Tongue (tissue), 2 donors: ENCODE data around the gene C5orf34. TPM values are rescaled to one million over a fixed set of nuclear protein-coding genes. Genes with fewer than 3 reads are reported as not detected.
"Not testable (repeated sequence)": the region's sequence is repeated elsewhere in the genome, so short reads cannot be mapped to it uniquely, and the experiment has no call there.

Source experiments
- DNase-seq: peaks from one replicate; pipeline ENCODE4 v3.0.0-alpha.2; 2015
- total RNA-seq: library from RNA; depleted of rRNA; stranded (reverse); fragments of >200 nt; gene quantifications from one replicate; pipeline ENCODE4 v1.2.3, GENCODE V29; 2014

Gene C5orf34, protein sequence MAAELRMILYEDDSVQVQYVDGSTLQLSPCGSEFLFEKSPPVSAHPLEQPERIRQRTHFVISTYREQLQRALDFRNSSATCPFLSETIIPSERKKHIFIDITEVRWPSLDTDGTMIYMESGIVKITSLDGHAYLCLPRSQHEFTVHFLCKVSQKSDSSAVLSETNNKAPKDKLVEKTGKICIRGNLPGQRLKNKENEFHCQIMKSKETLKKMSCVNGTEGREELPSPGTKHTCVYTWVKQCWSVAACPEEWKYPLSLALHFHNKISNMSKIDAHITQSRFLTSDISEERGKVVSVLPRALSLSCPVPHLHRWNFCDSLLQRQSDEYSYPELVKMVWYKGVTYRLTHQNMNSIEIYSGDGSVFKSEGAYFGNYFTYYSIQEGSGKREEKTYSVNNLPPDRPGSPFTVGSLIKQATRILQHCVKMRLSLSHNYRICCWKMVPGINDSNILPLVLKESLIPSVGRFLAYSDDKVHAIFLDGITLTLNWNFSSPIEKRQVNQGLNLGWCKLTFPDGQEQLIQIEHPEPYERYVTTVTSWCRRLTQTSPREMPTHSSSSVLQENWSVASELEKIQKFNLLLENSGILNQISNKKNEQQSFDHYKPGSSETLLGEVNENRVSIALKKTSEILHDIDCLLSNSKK
- total RNA-seq: 4.4 TPM

DNA sequence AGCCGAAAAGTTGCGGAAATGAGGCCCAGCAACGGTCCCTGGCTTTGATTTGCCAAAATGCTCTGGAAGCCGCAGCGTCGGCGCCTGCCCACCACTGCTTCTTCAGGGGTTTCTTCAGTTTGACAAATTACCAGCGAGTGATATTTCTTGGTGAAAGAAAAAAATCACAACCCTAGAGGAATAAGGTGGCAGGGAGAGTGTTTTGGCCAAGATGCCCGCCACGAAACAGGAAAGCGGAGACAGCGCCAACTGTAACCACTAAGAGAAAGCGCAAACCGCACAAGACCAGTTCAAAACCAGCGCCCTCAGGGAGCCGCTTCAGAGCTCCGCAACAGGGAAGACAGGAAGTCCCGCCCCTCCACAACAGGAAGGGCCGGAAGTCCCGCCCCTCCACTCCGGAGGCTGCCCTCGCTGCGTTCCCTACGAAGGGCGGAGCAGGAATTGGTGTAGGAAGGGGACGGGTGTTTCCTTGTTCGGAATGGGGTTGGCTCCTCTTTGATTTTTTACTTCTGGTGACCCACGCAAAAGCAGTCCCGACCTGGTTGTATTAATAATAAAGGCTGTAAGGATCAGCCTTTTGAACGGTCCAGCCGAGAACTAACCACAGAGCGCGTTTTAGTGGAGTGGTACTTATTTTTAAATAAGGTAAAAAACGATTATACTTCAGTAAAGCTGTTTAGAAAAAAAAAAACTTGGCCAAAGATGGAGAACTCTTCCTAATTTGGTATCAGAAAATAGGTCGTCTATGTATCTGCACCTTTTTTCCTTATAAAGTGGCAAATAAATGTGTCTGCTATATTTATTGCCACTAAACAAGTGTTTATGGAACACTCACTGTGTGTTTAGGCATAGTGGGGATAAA lies at the start of gene C5orf34:
C5orf34 (minus strand) TSS at position 333 of the 862 bp plus-strand sequence. CDS start 5,809 bp downstream, outside the sequence.
- peak; percentile 99 for DNase-seq

DNA sequence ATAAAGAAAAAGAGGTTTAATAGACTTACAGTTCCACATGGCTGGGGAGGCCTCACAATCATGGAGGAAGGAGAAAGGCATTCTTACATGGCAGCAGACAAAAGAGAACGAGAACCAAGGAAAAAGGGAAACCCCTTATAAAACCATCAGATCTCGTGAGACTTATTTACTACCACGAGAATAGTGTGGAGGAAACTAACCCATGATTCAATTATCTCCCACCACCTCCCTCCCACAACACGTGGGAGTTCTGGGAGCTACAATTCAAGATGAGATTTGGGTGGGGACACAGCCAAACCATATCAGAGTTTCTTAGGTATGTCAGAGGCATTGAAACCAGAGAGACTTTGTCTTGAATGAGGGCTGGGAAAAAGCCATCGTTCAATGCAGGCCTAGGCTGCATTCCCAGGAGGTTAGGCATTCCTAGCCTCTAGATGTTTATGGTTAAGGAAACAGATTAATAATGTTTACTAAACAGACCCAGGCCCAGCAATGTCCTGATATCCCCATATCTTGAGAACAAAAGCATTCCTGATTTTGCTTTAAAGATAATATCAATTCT lies 49.4 kb upstream of the C5orf34 start:
- no peak for DNase-seq

DNA sequence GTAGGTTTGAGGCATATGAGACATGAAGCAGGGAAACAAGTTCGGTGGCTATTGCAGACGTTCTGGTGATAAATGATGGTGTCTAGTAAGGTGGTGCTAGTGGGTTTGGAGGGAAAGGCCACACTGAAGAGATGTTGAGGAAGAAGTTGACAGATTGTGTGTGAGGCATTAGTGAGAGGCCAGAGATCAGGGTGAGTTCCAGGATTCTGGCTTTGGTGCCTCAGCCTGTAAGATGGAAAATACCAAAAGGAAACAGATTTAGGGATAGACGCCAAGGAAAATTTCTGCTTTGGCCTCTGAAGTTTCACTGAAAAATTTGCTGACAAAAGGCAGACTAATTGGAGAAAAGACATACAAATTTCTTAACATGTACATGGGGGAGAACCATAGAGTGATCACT lies 48.4 kb upstream of the C5orf34 start:
- peak; percentile 41 for DNase-seq

DNA sequence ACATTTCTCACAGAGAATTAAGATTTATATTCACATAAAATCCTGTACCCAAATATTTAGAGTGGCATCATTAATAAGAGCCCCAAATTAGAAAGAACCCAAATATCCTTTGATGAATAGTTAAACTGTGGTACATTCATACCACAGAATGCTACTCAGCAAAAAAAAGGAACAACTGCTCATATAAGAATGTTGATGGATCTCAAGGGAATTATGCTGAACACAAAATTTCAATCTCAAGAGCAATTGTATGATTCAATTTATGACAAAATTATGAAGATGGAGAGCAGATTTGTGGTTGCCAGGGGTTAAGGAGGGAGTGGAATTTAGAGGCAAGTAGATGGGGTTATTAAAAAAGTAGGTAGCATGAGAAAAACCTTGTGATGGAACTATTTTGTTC lies 46.4 kb upstream of the C5orf34 start:
- no peak for DNase-seq

DNA sequence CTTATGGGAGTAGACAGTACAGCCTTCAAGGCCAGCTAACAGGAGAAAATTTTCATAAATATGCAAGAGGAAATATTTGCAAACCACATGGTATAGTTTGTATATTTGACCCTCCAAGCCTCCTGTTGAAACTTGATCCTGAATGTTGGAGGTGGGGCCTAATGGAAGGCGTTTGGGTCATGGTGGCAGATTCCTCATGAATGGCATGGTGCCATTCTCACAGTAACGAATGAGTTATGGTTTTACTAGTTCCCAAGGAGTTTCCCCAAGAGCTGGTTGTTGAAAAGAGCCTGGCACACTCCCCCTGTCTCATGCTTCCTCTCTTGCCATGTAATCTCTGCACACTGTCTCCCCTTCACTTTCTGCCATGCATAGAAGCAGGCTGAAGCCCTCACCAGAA lies 45.2 kb upstream of the C5orf34 start:
- DNase-seq: peak; percentile 45

DNA sequence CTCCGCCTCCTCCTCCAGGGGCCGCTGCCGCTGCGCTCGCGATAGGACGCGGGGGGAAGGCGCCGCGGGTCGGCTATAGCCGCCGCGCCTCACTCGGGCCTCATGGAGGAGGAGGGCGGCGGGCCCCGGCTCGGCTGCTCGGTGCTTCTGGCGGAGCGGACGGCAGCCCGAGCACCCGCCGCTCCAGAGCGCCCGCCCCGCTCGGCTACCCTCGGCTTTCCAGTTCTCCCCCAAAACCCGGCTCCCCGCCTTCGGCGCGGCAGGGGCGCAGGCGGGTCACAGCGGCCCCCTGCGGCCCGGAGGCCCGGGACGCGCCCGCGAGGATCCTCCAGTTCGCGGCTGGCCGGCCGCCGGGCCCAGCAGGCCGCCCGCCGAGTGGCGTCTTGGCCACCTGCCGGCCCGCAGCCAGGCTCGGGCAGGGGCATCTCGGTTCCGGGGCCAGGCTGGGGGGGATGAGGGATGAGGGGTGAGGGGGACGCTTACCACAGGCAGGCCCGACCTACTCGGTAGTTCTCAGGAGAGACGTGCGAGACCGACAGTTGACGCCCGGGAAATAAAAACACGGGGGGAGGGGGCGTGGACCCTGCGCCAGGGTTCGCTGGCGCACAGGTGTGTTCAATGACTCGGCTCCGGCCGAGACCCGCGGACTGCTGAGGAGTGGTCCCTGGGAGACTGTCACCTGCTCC lies 42.1 kb upstream of the C5orf34 start, which contains the start of gene PAIP1:
PAIP1 (minus strand) TSS at position 221 of the 686 bp plus-strand sequence. CDS start 231 bp downstream, outside the sequence.
- DNase-seq: peak; percentile 92

DNA sequence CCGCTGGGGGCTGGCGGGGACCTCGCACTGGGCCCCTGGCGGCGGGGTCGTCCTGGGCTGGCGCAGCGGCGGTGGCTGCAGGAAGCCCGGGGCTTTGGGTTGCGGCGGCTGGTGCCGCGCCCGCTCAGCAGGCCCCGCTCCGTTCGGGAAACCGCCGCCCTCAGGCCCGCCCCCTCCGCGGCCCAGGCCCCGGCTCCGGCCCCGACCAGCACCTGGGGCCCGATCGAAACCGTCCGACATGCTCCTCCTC lies 41.6 kb upstream of the C5orf34 start:
- DNase-seq: not testable (repeated sequence)

DNA sequence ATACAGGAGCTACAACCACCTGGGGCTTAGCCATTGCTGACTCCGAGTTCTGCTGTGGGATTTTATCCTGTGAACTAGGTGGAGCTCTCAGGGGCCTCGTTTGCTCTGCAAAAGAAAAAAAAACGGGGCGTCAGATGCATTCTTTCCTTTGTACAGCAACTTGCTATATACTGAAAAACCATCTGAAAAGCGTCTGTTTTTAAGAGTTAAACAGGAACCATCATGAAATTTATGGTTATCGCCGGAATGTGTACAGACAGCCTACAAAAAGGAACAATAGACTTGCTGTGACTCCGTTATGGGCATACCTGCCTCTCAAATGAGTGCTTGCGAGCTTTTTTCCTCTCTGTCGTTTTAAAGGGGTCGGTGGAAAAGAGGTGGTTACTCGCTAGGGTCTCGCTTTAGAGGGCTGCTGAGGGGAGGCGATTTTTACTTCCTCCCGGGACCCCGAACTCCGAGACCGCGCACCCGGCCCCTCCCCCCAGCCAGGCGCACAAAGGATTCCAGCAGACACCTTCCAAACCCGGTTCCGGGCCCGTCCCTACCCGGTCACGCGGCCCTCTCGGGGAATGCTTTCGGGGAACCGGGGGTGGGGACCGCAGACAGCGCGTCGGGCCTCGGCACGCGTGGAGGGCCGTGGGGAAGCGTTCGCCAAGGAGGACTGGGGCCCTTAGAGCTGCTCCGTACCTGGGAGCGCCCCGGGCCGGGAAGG lies 41.1 kb upstream of the C5orf34 start:
- peak; percentile 65 for DNase-seq

DNA sequence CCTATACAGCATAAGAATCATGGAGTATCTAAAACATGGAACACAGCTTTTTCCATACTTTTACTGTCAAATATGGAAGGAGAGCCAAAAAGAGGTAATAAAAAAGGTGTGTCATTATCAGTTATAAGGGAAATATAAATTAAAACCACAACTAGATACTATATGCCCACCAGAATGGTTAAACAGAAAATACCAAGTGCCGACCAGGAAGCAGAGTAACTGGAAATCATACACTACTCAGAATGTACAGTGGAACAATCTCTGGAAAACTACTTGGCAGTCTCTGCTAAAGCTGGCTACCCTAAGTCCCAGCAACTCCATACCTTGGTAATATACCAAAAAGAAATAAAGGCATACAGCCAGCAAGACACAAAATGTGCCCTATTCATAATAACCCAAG lies 39.5 kb upstream of the C5orf34 start:
- no peak for DNase-seq

DNA sequence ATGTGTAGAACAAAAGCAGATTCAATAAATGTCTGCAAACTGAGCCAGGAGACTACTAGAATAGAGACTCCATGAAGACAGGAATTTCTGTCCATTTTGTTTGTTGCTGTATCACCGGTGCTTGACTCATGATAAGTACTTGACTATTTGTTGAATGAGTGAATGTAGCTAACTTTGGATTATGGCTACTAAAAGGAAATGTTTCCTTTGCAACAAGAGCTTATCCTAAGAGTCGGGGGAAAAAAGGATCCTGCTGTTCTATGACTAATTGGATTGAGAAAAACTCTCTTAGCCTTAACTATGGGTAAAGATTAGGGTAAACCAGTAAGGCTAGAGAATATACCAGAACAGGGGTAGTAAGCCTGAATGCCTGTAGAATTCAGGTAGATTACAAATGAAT lies 38.4 kb upstream of the C5orf34 start:
- DNase-seq: no peak

DNA sequence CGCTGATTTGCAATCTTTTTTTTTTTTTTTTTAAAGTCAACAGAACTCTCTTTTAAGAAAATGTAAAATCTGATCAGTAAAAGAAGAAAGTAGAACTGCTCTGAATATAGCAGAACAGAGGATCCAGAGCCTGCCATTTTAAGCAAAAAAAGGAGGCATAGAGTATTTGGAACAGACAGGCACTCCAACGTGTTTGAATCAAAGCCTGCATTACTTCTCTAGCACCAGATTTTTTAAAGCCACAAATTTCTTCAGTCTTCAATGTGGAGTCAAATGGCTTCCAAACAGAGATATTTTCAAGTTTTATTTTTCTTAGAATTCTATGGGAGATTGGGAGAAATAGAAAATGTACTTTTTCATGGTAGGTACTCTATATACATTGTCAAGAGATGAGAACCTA lies 36.8 kb upstream of the C5orf34 start:
- no peak for DNase-seq

DNA sequence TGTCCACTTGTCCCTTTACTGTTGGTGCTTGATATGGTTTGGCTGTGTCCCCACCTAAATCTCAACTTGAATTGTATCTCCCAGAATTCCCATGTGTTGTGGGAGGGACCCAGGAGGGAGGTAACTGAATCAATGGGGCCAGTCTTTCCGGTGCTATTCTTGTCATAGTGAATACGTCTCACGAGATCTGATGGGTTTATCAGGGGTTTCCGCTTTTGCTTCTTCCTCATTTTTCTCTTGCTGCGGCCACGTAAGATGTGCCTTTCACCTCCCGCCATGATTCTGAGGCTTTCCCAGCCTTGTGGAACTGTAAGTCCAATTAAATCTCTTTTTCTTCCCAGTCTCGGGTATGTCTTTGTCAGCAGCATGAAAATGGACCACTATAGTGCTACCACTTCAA lies 34.3 kb upstream of the C5orf34 start:
- not testable (repeated sequence) for DNase-seq

DNA sequence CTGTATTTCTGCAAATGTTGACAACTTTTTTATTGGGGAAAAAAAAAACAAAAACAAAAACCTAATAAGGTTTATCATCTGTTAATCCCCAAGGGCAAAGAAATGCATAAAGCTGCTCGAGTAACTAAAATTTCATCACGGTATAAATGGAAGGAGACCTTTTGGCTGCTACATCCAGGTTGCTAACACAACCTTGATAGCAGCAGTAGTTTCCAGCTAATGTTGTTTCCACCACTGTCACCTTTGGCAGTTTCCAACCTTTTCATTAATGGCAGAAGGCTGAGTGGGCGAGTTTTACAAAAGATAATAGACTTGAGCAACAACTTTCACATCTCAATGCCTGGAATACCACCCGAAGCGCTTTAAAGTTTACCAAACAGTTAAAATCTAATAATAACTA lies 33.4 kb upstream of the C5orf34 start:
- no peak for DNase-seq

DNA sequence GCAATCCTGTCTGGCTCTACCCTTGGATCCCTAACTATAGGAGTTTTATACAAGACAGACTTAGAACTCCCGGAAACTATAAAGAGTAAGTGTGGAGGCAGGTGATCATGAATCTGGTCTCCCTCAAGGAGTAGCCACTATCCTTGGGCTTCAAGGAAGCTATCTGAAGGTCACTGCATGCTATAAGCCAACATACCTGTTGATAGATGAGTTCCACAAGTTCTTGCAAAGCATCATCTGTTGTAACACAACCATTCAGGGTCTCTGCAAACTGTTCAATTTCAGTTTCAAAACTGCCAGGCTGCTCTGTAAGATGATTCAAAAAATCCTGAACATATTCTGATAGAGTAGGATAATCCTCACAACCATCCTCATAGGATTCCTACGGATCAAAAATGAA lies 32.6 kb upstream of the C5orf34 start:
- DNase-seq: no peak

DNA sequence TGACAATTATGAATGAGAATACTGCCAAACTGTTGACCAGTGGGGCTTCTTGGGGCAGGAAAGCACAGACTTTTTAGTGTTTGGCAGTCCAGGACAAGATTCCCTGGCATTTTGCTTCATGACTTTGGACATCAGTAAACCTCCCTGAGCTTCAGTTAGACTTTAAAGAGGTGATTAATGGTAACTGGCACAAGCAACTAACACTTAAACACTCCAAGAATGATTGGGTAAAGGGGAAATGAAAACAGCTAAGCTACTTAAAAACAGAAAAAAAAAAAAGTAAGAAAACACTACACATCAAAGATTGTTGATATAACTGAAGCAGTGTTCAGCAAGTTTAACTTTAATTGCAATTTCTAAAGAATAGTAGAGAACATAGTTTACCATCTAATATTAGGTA lies 28.5 kb upstream of the C5orf34 start:
- no peak for DNase-seq

DNA sequence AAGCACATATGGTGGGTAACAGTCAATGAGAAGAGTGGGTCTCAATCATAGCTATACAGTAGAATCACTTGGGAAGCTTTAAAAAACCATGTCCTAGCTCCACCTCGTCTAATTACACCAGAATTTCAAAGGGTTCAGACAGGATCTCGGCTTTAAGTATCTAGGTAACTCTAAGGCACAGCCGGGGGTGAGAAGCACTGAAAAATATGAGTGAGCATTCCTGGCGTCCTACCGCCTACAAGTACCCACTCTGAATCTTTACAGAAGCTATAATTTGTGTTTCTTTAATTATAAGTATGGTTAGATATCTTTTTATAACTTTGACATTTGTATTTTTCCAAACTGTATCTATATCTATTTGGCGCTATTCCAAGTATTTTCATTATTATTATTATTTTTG lies 25.8 kb upstream of the C5orf34 start:
- DNase-seq: no peak

DNA sequence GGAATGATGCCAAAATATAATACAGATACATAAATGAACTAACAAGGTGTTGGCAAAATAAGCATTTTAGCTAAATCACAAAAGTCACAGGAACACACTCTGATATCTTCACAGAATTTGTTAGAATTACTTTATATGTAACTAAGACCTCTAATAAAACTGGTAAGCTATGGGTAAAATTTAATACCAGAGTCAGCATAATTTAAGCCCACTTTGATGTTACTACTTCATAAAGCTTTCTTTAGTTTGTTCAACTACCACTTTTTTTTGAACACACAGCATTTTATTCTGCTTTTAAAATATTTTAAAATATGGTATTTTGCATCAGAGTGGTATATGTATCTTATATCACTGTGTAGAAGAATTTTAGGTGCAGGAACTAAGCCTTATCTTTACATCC lies 22.0 kb upstream of the C5orf34 start:
- no peak for DNase-seq

DNA sequence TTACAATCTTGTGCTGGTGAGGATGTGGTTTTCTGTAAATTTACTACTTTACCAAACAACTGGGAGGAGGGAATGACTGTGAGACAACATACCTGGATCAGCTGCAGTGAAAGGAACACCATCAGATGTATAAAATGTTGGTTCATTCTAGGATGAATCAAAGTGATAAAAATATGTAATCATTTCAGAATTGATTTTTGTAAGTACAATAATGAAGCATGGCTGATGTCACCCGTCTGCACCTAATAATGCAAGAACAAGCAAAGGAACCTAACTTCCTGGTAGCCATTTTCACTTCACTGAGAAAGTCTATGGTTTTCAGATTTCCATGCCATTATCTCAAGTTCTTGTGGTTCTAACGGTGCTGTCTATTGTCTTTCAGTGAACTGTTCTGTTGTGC lies 18.7 kb upstream of the C5orf34 start:
- no peak for DNase-seq

DNA sequence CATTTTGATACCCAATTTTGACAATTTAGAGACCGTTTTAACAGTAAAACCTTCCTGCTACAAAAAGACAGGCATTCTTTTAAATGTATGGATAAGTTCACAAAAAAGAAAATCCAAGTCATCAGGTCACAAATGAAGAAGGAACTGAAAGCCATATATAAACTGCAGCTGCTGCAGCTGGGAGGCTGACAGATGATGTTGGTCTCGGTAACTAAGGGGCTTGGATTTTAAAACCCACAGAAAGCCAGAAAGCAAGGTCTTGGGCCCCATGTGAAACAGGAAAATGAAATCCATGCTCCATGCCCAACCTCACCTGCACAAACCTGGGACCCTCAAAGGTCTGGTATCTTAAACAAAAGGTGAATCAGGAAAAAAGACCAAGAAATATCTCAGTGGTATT lies 15.7 kb upstream of the C5orf34 start:
- no peak for DNase-seq

DNA sequence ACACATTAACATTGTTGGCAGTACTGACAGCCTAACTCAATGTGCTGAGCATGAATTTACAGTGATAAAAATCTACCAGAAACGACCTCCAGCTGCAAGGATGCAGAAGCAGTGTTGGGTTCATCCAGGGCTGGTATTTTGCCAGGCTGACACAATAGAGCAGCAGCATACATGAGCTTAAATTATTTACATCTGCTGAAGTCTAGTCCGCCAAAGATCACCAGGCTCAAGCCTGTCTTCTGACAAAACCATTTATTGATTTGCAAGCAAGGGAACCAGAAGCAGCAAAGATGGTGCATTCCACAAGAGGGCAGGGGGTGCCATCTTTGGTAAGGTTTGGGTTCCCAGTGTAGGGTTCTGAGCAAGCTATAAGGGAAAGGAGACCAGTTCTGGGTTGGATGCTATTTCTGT lies 8.7 kb upstream of the C5orf34 start:
- DNase-seq: peak; percentile 26

DNA sequence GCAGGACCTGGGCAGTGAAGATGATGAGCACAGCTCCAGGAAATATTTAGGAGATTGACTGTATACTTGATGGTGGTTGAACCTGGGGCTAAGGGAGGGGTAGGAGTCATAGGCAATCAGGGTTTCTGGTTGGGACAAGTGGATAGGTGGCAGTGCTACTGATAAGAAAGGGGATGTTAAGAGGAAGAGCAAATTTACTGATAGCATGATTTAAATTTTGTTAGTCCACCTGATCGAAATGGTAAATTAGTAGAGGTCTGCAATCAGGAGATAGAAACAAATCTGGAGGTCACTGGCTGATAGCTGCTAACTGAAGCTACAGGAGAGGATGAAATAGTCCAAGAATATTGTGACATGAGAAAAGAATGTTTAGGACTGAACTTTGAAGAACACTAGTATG lies 5.7 kb upstream of the C5orf34 start:
- no peak for DNase-seq

DNA sequence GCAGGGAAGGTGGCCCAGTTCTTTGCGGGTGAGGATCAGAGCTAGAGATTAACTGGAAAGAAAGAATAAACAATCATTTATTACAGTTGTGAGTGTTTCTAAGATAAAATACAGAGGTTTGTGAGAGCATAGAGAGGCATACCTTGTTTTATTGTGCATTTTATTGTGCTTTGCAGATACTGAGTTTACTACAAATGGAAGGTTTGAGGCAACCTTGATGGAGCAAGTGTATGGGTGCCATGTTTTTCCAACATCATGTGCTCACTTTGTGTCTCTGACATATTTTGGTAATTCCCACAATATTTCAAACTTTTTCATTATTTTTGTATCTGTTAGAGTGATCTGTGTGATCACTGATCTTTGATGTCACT lies 715 bp upstream of the C5orf34 start:
- DNase-seq: no peak
